Measurements from ENCODE around the gene HAPSTR1.

- TF ChIP-seq POLR2A (IDR thresholded peaks at IDR 0.05; ENCODE audit: low read depth, low read length) (no peak), TAF1 (IDR thresholded peaks at IDR 0.05; ENCODE audit: borderline replicate concordance, low read depth, low read length) (no peak), POLR2AphosphoS5 (IDR thresholded peaks at IDR 0.05; ENCODE audit: low read depth, low read length) (no peak)
These were observed 43.3 kb downstream of the HAPSTR1 start for GRCh38 chr16:9134739-9135138.

Data from GM12892 (cell line).